PC-3 (cell line): ENCODE results near the gene PNMA1. TPM values are rescaled to one million over a fixed set of nuclear protein-coding genes. Genes with fewer than 3 reads are reported as not detected.
A peak's percentile ranks its signal among the peaks of the same experiment; 100 is the strongest.

ENCODE experiments used
- ATAC-seq: fragments of 200-7000 bp; cut with Tn5 transposase; 2 replicates; pipeline ENCODE4 v1.9.1; 2020; ENCODE audit warnings: mild to moderate bottlenecking, moderate library complexity
- BruUV-seq: library from RNA; stranded (reverse); fragments of 400-500 nt; replicated peaks from 2 replicates; lab custom pipeline; 2021; lab: Mats Ljungman, UMichigan
- CTCF ChIA-PET: fragments of 300-600 bp; sonication (Branson Sonifier 250); formaldehyde crosslinking; loops from one replicate; lab custom pipeline; 2022; ENCODE audit warnings: antibody characterized with exemption; lab: Charles Lee
- POLR2A ChIA-PET: fragments of 300-600 bp; sonication (Branson Sonifier 250); formaldehyde crosslinking; loops from one replicate; lab custom pipeline; 2022; ENCODE audit warnings: antibody characterized with exemption; ENCODE audit not compliant: unreplicated experiment; lab: Charles Lee
- DNase-seq: peaks from one replicate; pipeline ENCODE4 v3.0.0-alpha.2; 2015
- H2AFZ ChIP-seq: fragments of 300-600 bp; sonication (generic); 2 replicates; pipeline ENCODE4 v1.6.0; 2016; ENCODE audit warnings: antibody characterized with exemption, low read length
- H3F3A ChIP-seq: fragments of 300-600 bp; sonication (generic); one replicate; pipeline ENCODE4 v1.6.0; 2017; ENCODE audit warnings: antibody characterized with exemption, low read length, control low read depth, mild to moderate bottlenecking; ENCODE audit not compliant: unreplicated experiment
- H3K27ac ChIP-seq: fragments of 300-600 bp; sonication (generic); 2 replicates; pipeline ENCODE4 v1.5.1; 2016; ENCODE audit warnings: mild to moderate bottlenecking, low read length
- H3K27me3 ChIP-seq: fragments of 300-600 bp; sonication (generic); 2 replicates; pipeline ENCODE4 v1.6.1; 2016; ENCODE audit warnings: low read length, mixed read lengths
- H3K36me3 ChIP-seq: fragments of 300-600 bp; sonication (generic); 2 replicates; pipeline ENCODE4 v1.6.1; 2016; ENCODE audit warnings: low read depth, mixed run types, low read length, mixed read lengths
- H3K4me1 ChIP-seq: fragments of 300-600 bp; sonication (generic); 2 replicates; pipeline ENCODE4 v1.5.1; 2016; ENCODE audit warnings: low read length; ENCODE audit not compliant: insufficient read depth
- H3K4me2 ChIP-seq: fragments of 300-600 bp; sonication (generic); 2 replicates; pipeline ENCODE4 v1.6.0; 2016; ENCODE audit warnings: low read length
- H3K4me3 ChIP-seq: fragments of 300-600 bp; sonication (generic); 2 replicates; pipeline ENCODE4 v1.5.1; 2016; ENCODE audit warnings: mild to moderate bottlenecking, low read length, mixed read lengths
- H3K79me2 ChIP-seq: fragments of 300-600 bp; sonication (generic); 2 replicates; pipeline ENCODE4 v1.6.1; 2017; ENCODE audit warnings: low read length, mixed read lengths
- H3K9ac ChIP-seq: fragments of 300-600 bp; sonication (generic); 2 replicates; pipeline ENCODE4 v1.6.0; 2016; ENCODE audit warnings: mild to moderate bottlenecking, low read length
- H3K9me2 ChIP-seq: fragments of 300-600 bp; sonication (generic); replicated peaks from 2 replicates; pipeline ENCODE4 v1.6.1; 2016; ENCODE audit warnings: mixed run types, low read length, mixed read lengths
- H3K9me3 ChIP-seq: fragments of 300-600 bp; sonication (generic); 2 replicates; pipeline ENCODE4 v1.6.1; 2016; ENCODE audit warnings: low read length, mixed read lengths
- H4K20me1 ChIP-seq: fragments of 300-600 bp; sonication (generic); 2 replicates; pipeline ENCODE4 v1.6.1; 2016; ENCODE audit warnings: low read length, mixed read lengths
- EZH2 ChIP-seq: fragments of 300-600 bp; sonication (generic); IDR thresholded peaks from one replicate; pipeline ENCODE4 v1.6.1; 2017; ENCODE audit warnings: antibody characterized with exemption, mild to moderate bottlenecking, low read length; ENCODE audit not compliant: unreplicated experiment
- EZH2phosphoT487 ChIP-seq: fragments of 300-600 bp; sonication (generic); IDR thresholded peaks from 2 replicates; pipeline ENCODE4 v1.6.1; 2018; ENCODE audit warnings: mild to moderate bottlenecking, antibody characterized with exemption, low read length, borderline replicate concordance
- intact Hi-C: fragments of 100-400 bp; cut with micrococcal nuclease; formaldehyde crosslinking; loops from 2 replicates; pipeline ENCODE4 v1.9.0; 2023
- total RNA-seq: library from RNA; depleted of rRNA; stranded (reverse); fragments of >200 nt; gene quantifications from 2 replicates; pipeline ENCODE4 v1.2.3, GENCODE V29; 2014
- TF ChIP-seq, protein P1 (sequence below): fragments of 300-600 bp; sonication (generic); conservative IDR thresholded peaks from 2 replicates; pipeline ENCODE4 v1.5.1; 2017; ENCODE audit warnings: antibody characterized with exemption, low read depth, mild to moderate bottlenecking, low read length

Gene PNMA1
- total RNA-seq, 1 experiment from 2014 or later, result 30.8 TPM

DNA sequence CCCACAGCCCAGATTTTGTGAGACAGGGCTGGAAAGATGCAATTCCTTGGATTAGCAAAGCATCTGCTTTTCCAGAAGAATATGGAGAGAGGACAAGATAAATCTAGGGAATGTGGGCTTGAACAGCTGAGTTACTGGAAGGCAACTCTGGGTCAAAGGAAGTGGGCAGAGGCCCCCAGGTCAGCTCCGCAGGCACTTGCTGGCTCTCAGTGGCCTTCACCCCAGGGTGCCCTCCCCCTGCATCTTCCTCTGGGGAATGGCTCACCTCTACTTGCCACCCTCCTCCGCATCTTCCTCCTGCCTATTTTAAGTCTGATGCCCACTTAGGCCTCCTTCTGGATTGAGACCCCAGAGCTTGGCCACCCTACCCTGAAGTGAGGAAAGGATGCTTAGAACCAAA is 10.5 kb upstream of the PNMA1 start:
- no peak overlapping the region for H2AFZ ChIP-seq
- H3K9ac ChIP-seq, result 0 out of 2 replicates have a peak overlapping the region, but pooled peaks have one; percentile 16
- peak overlapping the region; percentile 70 for H3K27ac ChIP-seq
- DNase-seq, result peak; percentile 1
- no peaks in the 10 kb centered on the region for H3K27me3 ChIP-seq
- H4K20me1 ChIP-seq, result no peaks in the 10 kb centered on the region
- intact Hi-C loops, result loop anchor here (10.0 kb wide), 1 partner anchor 310 kb away; no protein-coding TSS in a partner anchor
- peaks cover 14% of the 10 kb centered on the region for H3K79me2 ChIP-seq
- TF ChIP-seq EZH2phosphoT487 (no peak), EZH2 (no peak)
- TF ChIP-seq, protein P1, sequence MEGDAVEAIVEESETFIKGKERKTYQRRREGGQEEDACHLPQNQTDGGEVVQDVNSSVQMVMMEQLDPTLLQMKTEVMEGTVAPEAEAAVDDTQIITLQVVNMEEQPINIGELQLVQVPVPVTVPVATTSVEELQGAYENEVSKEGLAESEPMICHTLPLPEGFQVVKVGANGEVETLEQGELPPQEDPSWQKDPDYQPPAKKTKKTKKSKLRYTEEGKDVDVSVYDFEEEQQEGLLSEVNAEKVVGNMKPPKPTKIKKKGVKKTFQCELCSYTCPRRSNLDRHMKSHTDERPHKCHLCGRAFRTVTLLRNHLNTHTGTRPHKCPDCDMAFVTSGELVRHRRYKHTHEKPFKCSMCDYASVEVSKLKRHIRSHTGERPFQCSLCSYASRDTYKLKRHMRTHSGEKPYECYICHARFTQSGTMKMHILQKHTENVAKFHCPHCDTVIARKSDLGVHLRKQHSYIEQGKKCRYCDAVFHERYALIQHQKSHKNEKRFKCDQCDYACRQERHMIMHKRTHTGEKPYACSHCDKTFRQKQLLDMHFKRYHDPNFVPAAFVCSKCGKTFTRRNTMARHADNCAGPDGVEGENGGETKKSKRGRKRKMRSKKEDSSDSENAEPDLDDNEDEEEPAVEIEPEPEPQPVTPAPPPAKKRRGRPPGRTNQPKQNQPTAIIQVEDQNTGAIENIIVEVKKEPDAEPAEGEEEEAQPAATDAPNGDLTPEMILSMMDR, result no peak
- ChIA-PET CTCF (interaction anchor here (0.5 to 1.1 kb wide), 3 partner anchors 30 to 127 kb away, joined by 3 to 4 read pairs (median 4); partner anchors contain the start of gene PTGR2), POLR2A (no interaction called here)
- peaks cover 73% of the 10 kb centered on the region for H3K36me3 ChIP-seq
- H3K9me3 ChIP-seq, result no peaks in the 10 kb centered on the region
- H3K4me1 ChIP-seq, result peaks cover 44% of the 10 kb centered on the region
- peak overlapping the region; percentile 34 for H3K4me2 ChIP-seq
- H3F3A ChIP-seq, result peaks cover 6% of the 10 kb centered on the region
- ATAC-seq, result no peak
- H3K9me2 ChIP-seq, result no peaks in the 10 kb centered on the region
- no peak overlapping the region for H3K4me3 ChIP-seq
- no TSS peak for BruUV-seq

DNA sequence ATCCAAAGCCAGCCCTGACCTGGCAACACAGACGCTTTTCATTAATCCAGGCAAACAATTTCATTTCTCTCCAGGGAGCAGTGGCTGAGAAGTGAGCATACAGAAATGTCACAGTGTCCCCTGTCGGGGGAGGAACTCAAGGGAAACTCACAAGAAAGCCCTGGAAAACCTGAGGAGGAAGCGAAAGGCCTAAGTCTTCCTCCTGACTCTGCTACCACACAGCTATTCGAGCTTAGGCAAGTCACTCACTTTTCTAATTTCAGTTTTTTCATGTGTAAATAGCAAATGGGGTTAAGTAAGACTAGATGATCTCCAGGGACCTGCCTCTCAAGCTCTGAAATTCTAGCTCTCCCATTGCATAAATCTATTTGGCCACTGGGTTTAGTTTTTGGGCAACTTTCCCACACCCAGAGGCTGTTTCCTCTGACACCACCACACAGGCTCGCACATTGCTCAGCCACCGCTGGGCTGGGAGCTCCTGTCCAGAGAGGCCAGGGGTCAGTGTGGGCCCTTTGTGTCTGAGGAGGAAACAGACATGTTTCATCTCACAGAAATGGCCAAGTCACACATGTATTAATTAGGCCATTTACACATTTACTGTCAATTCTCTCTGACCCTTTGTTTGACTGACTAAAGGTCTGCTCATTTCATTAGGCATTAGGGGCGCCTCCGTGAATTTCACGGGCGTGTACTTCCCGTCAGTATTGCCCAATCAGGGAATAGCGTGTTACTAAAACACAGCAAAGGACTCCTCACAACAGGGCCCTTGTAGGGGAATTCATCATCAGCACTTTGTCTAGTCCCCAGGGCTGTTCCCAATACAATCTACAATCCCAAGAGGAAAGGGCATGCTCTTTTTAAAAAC is 9.8 kb upstream of the PNMA1 start:
- no peaks in the 10 kb centered on the region for H3K9me3 ChIP-seq
- no peaks in the 10 kb centered on the region for H3K9me2 ChIP-seq
- DNase-seq (peak; percentile 96), ATAC-seq (peak; percentile 81)
- intact Hi-C loops, result loop anchor here (10.0 kb wide), 1 partner anchor 311 kb away; no protein-coding TSS in a partner anchor
- no peaks in the 10 kb centered on the region for H3K27me3 ChIP-seq
- peak overlapping the region; percentile 70 for H3K27ac ChIP-seq
- BruUV-seq, result no TSS peak
- peak overlapping the region; percentile 20; the same call in 1 of the 2 replicates for H2AFZ ChIP-seq
- ChIA-PET POLR2A (interaction anchor here (0.5 to 0.7 kb wide), 3 partner anchors 10 to 200 kb away, joined by 3 to 9 read pairs (median 8); partner anchors contain the start of genes PNMA1 and ZNF410), CTCF (interaction anchor here (0.5 to 1.1 kb wide), 8 partner anchors 12 to 435 kb away, joined by 3 to 4 read pairs (median 3); partner anchors contain the start of genes ACOT2 and PTGR2)
- peaks cover 44% of the 10 kb centered on the region for H3K4me1 ChIP-seq
- peak overlapping the region; percentile 4; the same call in 1 of the 2 replicates for H3K4me3 ChIP-seq
- H3K9ac ChIP-seq, result peak overlapping the region; percentile 36
- H3F3A ChIP-seq, result peaks cover 6% of the 10 kb centered on the region
- H3K4me2 ChIP-seq, result peak overlapping the region; percentile 34
- peaks cover 14% of the 10 kb centered on the region for H3K79me2 ChIP-seq
- peaks cover 74% of the 10 kb centered on the region for H3K36me3 ChIP-seq
- TF ChIP-seq EZH2phosphoT487, result no peak
- no peak for TF ChIP-seq EZH2
- TF ChIP-seq, protein P1, result peak; percentile 58
- no peaks in the 10 kb centered on the region for H4K20me1 ChIP-seq
